ENCODE results near the gene COL6A5.

Gene COL6A5

DNA sequence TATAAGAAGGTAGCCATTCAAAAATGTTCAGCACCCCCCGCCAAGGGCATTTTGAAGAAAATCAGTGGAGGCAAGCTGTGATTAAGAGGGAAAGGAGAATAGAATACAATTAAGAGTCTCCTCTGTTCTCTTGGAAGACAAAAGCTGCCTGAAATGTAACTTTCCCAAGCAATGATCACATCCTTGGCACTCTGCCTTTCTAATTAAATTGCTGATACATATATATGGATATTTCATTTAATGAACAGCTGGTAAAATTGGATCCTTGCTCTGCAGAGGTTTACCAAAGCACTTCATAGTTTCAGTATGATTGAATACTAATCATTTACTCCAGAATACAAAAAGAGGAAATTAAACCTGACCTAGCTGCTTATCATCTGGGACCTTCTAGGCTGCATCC, 182.0 kb downstream of the COL6A5 start:
- DNase-seq, result no peak

- no peak for DNase-seq
Observed at GRCh38 chr3:130528120-130528519, 182.6 kb downstream of the COL6A5 start.

GRCh38 chr3:130529486-130530215, 184.2 kb downstream of the COL6A5 start:
- no peak for DNase-seq

DNA sequence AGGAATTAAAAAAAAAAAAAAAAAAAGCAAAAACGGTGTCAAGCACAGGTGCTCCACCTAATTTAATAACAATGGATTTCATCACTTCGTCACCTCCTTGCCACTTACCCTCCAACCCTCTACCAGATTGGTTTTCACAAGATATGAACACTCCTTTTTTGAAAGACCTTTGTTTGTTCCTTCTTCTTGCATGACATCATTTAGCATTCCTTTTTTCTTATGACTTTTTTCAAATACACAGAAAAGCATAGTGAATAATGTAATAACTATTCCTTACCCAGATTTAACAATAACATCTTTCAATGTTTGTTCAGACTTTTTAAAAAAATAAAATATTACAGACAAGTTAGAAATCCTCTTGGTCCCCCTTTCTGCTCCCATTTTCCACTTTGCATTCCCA, 187.8 kb downstream of the COL6A5 start:
- DNase-seq, result no peak

Data from activated CD4-positive, alpha-beta T cell treated with anti-CD3 and anti-CD28 coated beads, Interleukin-2, Interleukin-6, amounts not matched to agents 100 ng/mL and 50 ng/mL, durations not matched to agents 16 hours and 8 hours (primary cell).